Activated CD8-positive, alpha-beta memory T cell treated with anti-CD3 and anti-CD28 coated beads for 4 hours (primary cell): ENCODE data around the gene ZNF587B.
A peak's percentile ranks its signal among the peaks of the same experiment; 100 is the strongest.
"Not testable (repeated sequence)": the region's sequence is repeated elsewhere in the genome, so short reads cannot be mapped to it uniquely, and the experiment has no call there.

Source experiments
- DNase-seq, 2 donors: peaks; one replicate each; pipeline ENCODE4 v3.0.0-alpha.2; 2020; ENCODE audit warnings: low read depth in 2 of 2

ZNF587B gene

DNA sequence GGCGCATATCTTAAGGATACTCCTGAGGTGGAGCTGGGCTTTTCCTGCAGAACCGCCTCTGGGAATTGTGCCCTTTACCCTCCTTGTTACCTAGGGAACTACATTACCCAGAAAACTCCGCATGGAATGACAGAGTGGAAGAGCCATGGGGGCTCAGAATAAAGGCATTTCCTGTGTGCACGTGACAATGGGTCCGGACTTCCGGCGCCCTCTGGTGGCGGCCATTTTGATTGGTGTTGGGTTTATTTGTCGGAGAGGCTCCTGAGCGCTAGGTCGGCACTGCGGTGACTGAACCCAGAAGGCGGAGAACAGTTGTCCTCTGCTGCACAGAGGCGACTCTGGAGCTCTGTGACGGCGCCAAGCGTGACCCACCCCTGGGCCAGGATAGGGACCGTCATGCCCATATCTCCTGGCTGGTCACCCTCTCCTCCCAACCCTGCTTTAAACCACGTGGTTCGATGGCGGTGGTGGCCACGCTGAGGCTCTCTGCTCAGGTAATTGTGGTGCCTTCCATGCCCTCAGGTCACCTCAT is at the start of gene ZNF587B:
Gene ZNF587B (plus strand): TSS at position 229 of the 532 bp plus-strand sequence. CDS start 230 bp downstream, at position 459.
- DNase-seq, result no peak

- DNase-seq, result no peak
Observed at GRCh38 chr19:57786286-57786685, 43.8 kb upstream of the ZNF587B start.

- no peak for DNase-seq
Observed at GRCh38 chr19:57786906-57787305, 43.2 kb upstream of the ZNF587B start.

GRCh38 chr19:57788114-57788692 is 41.9 kb upstream of the ZNF587B start:
- DNase-seq, result no peak

DNA sequence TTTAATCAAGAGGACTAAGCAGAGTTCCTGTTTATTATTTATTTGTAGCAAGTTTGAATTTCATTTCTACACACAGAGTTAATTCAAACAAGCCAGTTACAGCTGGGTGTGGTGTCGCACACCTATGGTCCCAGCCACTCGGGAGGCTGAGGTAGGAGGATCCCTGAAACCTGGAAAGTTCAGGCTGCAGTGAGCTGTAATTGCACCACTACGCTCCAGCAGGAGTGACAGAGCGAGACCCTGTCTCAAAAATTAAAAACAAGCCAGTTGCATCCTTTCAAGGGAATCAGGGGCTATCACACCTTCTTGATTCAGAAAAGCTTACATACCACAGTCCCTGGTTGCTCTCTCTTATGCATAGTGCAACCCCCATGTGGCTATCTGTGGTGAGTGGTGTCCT is 40.8 kb upstream of the ZNF587B start:
- DNase-seq, result no peak

DNA sequence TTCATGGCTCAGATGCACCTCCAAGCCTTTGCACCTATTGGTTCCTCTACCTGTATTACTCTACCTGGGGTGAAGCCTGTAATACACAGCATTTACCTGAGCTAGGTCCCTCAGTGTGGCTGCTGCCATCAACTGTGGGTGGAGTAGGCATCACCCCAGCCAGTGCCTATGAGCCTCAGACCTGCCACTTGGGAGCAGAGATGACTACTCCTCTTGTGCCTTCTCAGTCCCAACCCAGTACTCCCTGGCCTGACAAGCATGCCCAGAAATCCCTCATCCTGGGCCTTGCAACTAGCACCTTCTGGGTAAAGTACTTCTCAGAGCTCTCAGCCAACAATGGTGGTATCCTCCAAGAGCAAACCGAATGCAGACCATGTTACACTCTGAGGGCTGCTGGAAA is 33.5 kb upstream of the ZNF587B start:
- not testable (repeated sequence) for DNase-seq

- no peak for DNase-seq
Observed at GRCh38 chr19:57800696-57801095, 29.4 kb upstream of the ZNF587B start.

- DNase-seq, result no peak
Observed at GRCh38 chr19:57802269-57802668, 27.8 kb upstream of the ZNF587B start.

DNA sequence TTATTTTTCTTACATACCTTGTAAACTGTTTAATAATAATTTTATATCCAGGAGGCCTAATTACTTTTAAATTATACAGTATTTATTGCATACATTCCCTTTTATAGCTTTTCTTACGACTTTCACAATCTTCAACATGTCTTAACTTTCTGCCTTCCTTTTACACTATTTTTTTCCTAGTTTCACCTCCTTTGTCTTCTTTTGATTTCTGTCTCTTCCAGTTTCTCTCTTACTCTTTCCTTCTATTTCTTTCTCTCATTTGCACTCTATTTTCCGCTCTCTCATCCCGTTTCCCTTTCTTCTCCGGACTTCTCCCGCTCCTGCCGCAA is 26.9 kb upstream of the ZNF587B start:
- no peak for DNase-seq

DNA sequence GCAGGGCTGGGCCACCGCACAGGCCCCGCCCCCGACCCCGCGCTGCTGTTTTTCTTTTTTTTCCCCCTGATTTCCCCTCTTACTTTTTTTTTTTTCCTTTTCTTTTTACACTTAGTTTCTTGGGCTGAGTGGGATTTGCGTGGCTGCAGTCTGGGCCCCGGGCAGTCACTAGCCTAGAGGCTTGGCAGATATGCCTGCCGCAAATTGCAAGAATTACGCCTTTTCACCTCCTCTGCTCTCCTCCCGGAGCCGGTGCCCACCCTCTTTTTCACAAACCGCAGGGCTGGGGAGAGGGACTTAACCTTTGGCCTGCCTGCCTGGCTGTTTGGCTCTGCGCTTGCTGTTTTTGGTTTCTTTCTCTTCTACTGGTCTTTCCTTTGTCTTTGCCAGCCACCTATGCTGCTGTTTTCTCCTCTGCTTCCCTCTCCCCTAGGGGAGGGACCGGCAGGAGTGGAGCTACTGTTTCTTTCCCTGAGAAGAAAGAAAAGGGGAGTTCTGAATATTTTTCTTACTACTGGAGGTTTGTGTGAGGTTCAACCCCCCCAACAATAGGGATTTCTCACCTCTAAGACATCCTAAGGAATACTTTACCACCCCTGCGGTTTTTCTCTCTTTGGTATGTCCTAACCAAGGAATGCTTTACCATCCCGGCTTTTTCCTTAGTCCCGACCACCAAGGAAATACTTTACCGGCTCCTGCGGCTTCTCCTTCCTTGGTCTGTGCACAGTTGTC is 26.3 kb upstream of the ZNF587B start:
- DNase-seq, result no peak

DNA sequence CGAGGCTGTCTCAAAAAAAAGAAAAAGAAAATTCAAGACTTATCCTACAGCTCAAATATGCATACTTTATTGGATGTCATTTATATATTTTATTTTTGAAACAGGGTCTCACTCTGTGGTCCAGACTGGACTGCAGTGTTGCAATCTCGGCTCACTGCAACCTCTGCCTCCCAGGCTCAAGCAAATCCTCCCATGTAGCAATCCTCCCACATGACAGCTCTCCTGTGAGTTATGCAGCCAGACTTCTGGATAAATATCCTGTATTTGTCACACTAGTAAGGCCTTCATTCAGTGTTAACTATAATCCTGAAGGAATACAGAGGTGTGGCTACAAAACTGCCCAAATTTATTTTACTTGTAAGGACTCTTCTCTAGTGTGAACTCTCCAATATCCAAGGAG is 22.6 kb upstream of the ZNF587B start:
- DNase-seq, result no peak

GRCh38 chr19:57810410-57811295 is 19.4 kb upstream of the ZNF587B start:
- not testable (repeated sequence) for DNase-seq

DNA sequence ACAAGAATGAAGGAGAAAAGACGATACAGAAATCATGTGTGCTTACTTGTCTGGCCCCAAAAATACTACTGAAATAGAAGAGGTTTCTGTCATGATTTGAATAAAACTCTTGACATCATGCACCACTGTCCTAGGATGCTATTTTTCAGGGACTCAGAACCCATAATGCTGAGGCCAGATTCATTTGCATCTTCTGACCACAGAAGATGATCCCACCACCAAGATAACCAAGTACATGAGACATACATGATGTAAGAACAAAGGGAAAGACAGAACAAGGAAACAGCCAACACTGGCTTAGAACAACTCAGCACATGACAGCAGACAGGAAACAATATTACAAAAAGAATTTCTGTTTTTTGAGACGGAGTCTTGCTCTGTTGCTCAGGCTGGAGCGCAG is 17.9 kb upstream of the ZNF587B start:
- no peak for DNase-seq

GRCh38 chr19:57812975-57813820 is 16.9 kb upstream of the ZNF587B start:
- not testable (repeated sequence) for DNase-seq

DNA sequence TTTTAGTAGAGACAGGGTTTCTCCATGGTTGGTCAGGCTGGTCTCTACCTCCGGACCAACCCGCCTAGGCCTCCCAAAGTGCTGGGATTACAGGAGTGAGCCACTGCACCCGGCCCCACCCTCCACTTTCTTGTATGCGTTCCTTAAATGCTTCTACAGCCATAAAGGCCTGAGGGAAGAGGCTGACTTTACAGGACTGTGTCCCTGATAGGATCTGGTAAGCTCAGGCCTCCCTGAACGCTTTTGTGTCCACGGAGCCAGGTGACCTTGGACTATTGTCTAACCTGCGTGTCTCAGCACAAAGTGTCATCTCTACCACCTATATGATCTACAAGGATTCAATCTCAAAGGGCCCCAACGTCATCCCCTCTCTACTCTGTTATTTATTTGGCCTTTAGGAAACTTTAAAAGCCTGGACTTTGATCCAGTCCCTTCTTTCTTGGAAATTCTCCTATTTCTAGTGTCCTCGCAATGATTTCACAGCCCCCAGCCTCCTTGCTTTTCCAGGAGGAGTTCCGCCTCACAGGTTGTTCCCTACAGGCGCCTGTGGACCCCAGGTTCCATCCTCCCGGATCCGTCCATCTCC is 16.1 kb upstream of the ZNF587B start:
- no peak for DNase-seq

- peak; percentile 46 to 53 for DNase-seq
Observed at GRCh38 chr19:57814505-57815246, 15.4 kb upstream of the ZNF587B start, which contains the start of gene ZNF552. TSS of gene ZNF552 (minus strand) at chr19:57814913. CDS start at chr19:57814743, 170 bp downstream.

GRCh38 chr19:57815247-57816075 is 14.6 kb upstream of the ZNF587B start:
- DNase-seq, result no peak

DNA sequence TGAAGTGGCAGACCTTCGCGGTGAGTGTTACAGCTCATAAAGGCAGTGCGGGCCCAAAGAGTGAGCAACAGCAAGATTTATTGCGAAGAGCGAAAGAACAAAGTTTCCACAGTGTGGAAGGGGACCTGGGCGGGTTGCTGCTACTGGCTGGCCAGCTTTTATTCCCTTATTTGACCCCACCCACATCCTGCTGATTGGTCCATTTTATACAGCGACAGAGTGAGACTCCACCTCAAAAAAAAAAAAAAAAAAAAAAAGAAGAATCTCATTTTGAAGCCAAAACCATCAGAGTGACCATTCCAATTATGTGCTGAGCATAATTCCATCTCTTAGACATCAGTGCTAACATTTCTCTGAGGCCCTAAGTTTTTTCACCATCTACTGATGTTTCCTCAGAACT is 13.4 kb upstream of the ZNF587B start:
- DNase-seq, result no peak

GRCh38 chr19:57817976-57818375 is 12.1 kb upstream of the ZNF587B start:
- DNase-seq, result no peak
